Mesenchymal stem cell (in vitro differentiated cells and primary cell): ENCODE data around the gene MDM2.
A peak's percentile ranks its signal among the peaks of the same experiment; 100 is the strongest.

ENCODE experiments used
- DNase-seq: peaks from one replicate; pipeline ENCODE4 v3.0.0-alpha.2; 2013
- H2AFZ ChIP-seq: one replicate; pipeline ENCODE4 v1.6.1; 2013; ENCODE audit warnings: low read depth, mild to moderate bottlenecking, control low read depth, inconsistent platforms, low read length, moderate library complexity
- H2AK5ac ChIP-seq: 2 replicates; pipeline ENCODE4 v1.6.1; 2013; ENCODE audit warnings: low read length, moderate library complexity, mild to moderate bottlenecking, inconsistent platforms; ENCODE audit not compliant: severe bottlenecking
- H2BK120ac ChIP-seq: one replicate; pipeline ENCODE4 v1.6.1; 2013; ENCODE audit warnings: low read depth, mild to moderate bottlenecking, inconsistent platforms, low read length, moderate library complexity
- H2BK12ac ChIP-seq, 2 experiments: one replicate each; pipeline ENCODE4 v1.6.1; 2013; ENCODE audit warnings: inconsistent platforms in 2 of 2, low read length in 2 of 2, mild to moderate bottlenecking in 2 of 2, moderate library complexity in 2 of 2, control low read depth in 1 of 2
- H2BK15ac ChIP-seq: one replicate; pipeline ENCODE4 v1.6.1; 2013; ENCODE audit warnings: mild to moderate bottlenecking, low read depth, inconsistent platforms; ENCODE audit not compliant: poor library complexity, severe bottlenecking
- H2BK5ac ChIP-seq: 2 replicates; pipeline ENCODE4 v1.6.1; 2013; ENCODE audit warnings: low read depth, mild to moderate bottlenecking, low read length, control low read depth, inconsistent platforms; ENCODE audit not compliant: poor library complexity, severe bottlenecking
- H3K14ac ChIP-seq, 2 experiments: one replicate each; pipeline ENCODE4 v1.6.1; 2013; ENCODE audit warnings: inconsistent platforms in 2 of 2, low read length in 2 of 2, control low read depth in 1 of 2, mild to moderate bottlenecking in 1 of 2, moderate library complexity in 1 of 2
- H3K18ac ChIP-seq, 2 experiments: one replicate each; pipeline ENCODE4 v1.6.1; 2013; ENCODE audit warnings: inconsistent platforms in 2 of 2, low read length in 2 of 2, control low read depth in 1 of 2, low read depth in 1 of 2, mild to moderate bottlenecking in 1 of 2
- H3K23ac ChIP-seq, 2 experiments: one replicate each; pipeline ENCODE4 v1.6.1; 2013; ENCODE audit warnings: inconsistent platforms in 2 of 2, low read length in 2 of 2, mild to moderate bottlenecking in 2 of 2, moderate library complexity in 2 of 2, control low read depth in 1 of 2
- H3K27ac ChIP-seq: 2 replicates; pipeline ENCODE4 v1.5.1; 2013; ENCODE audit warnings: mild to moderate bottlenecking, moderate library complexity, low read length, control low read depth, inconsistent platforms; ENCODE audit not compliant: poor library complexity, severe bottlenecking
- H3K27me3 ChIP-seq, 2 experiments: 2 replicates each; pipeline versions ENCODE4 v1.6.1 to v1.7.0; 2013; ENCODE audit warnings: low read length in 2 of 2, mild to moderate bottlenecking in 2 of 2, moderate library complexity in 2 of 2, control low read depth in 1 of 2, inconsistent platforms in 1 of 2; ENCODE audit not compliant: control insufficient read depth in 1 of 2, insufficient read depth in 1 of 2
- H3K36me3 ChIP-seq, 2 experiments: 2 replicates each; pipeline versions ENCODE4 v1.6.1 to v1.7.0; 2013; ENCODE audit warnings: low read length in 2 of 2, control low read depth in 1 of 2, inconsistent platforms in 1 of 2, low read depth in 1 of 2, mild to moderate bottlenecking in 1 of 2; ENCODE audit not compliant: insufficient read depth in 2 of 2, control insufficient read depth in 1 of 2
- H3K4ac ChIP-seq, 2 experiments: one replicate each; pipeline ENCODE4 v1.6.1; 2013; ENCODE audit warnings: inconsistent platforms in 2 of 2, low read length in 2 of 2, mild to moderate bottlenecking in 2 of 2, moderate library complexity in 2 of 2, control low read depth in 1 of 2, low read depth in 1 of 2
- H3K4me1 ChIP-seq: 2 replicates; pipeline ENCODE4 v1.6.1; 2013; ENCODE audit warnings: low read depth, low read length, control low read depth; ENCODE audit not compliant: control insufficient read depth, insufficient read depth
- H3K4me2 ChIP-seq: 2 replicates; pipeline ENCODE4 v1.6.1; 2013; ENCODE audit warnings: low read length, mild to moderate bottlenecking, inconsistent platforms; ENCODE audit not compliant: poor library complexity, severe bottlenecking
- H3K4me3 ChIP-seq, 2 experiments: 2 replicates each; pipeline versions ENCODE4 v1.5.1 to v1.7.0; 2013; ENCODE audit warnings: low read length in 2 of 2, mild to moderate bottlenecking in 2 of 2, control low read depth in 1 of 2, low read depth in 1 of 2; ENCODE audit not compliant: insufficient read depth in 1 of 2
- H3K79me1 ChIP-seq: replicated peaks from 2 replicates; pipeline ENCODE4 v1.6.1; 2013; ENCODE audit warnings: mild to moderate bottlenecking, control low read depth, low read length, inconsistent platforms; ENCODE audit not compliant: poor library complexity, severe bottlenecking
- H3K9ac ChIP-seq: 2 replicates; pipeline ENCODE4 v1.7.0; 2013; ENCODE audit warnings: mild to moderate bottlenecking, low read length, moderate library complexity
- H3K9me3 ChIP-seq: 2 replicates; pipeline ENCODE4 v1.7.0; 2013; ENCODE audit warnings: mild to moderate bottlenecking, low read length; ENCODE audit not compliant: control insufficient read depth
- H4K8ac ChIP-seq: one replicate; pipeline ENCODE4 v1.6.1; 2013; ENCODE audit warnings: inconsistent platforms, mild to moderate bottlenecking, low read length, moderate library complexity
- H4K91ac ChIP-seq: one replicate; pipeline ENCODE4 v1.6.1; 2013; ENCODE audit warnings: mild to moderate bottlenecking, low read length, inconsistent platforms
- WGBS: methylation state at CpG from one replicate; pipeline ENCODE4 v1.1.7; 2013; ENCODE audit warnings: mixed read lengths; 5-methylcytosine and 5-hydroxymethylcytosine counted together

MDM2 gene

GRCh38 chr12:68813242-68813593, 5.2 kb downstream of the MDM2 start:
- Histone ChIP-seq H2AK5ac (no peak overlapping the region), H3K4me3 (peak overlapping the region in 1 of 2 experiments; percentile 98), H3K27me3 (no peaks in the 10 kb centered on the region), H4K91ac (no peak overlapping the region), H3K4me2 (no peak overlapping the region), H3K79me1 (no peaks in the 10 kb centered on the region), H3K27ac (no peak overlapping the region), H2BK5ac (no peak overlapping the region), H4K8ac (no peak overlapping the region), H2BK120ac (no peak overlapping the region), H2AFZ (no peak overlapping the region), H3K9ac (peak overlapping the region; percentile 74), H3K4me1 (peaks cover 7% of the 10 kb centered on the region), H3K23ac (no peak overlapping the region), H2BK12ac (no peak overlapping the region), H3K9me3 (peaks cover 4% of the 10 kb centered on the region), H3K36me3 (peaks cover 26 to 92% of the 10 kb centered on the region in 2 experiments), H3K14ac (no peak overlapping the region), H3K18ac (no peak overlapping the region), H3K4ac (no peak overlapping the region), H2BK15ac (no peak overlapping the region)
- 88% methylated on average over 2 of the region's 2 CpGs for WGBS
- no peak for DNase-seq

GRCh38 chr12:68814490-68815231, 6.7 kb downstream of the MDM2 start:
- no peaks in the 10 kb centered on the region for H3K79me1 ChIP-seq
- no peak overlapping the region for H2BK15ac ChIP-seq
- no peak overlapping the region for H3K27ac ChIP-seq
- no peak overlapping the region for H2BK5ac ChIP-seq
- H3K14ac ChIP-seq, result no peak overlapping the region
- no peak overlapping the region for H3K23ac ChIP-seq
- no peak overlapping the region for H4K91ac ChIP-seq
- H2BK12ac ChIP-seq, result no peak overlapping the region
- H2BK120ac ChIP-seq, result no peak overlapping the region
- H3K36me3 ChIP-seq, result peaks cover 30 to 99% of the 10 kb centered on the region in 2 experiments
- peaks cover 3% of the 10 kb centered on the region for H3K9me3 ChIP-seq
- no peak for DNase-seq
- H3K9ac ChIP-seq, result peak overlapping the region; percentile 74
- no peaks in the 10 kb centered on the region for H3K27me3 ChIP-seq
- H3K4me2 ChIP-seq, result no peak overlapping the region
- H4K8ac ChIP-seq, result no peak overlapping the region
- H2AFZ ChIP-seq, result no peak overlapping the region
- H3K4ac ChIP-seq, result no peak overlapping the region
- H3K4me1 ChIP-seq, result peaks cover 7% of the 10 kb centered on the region
- H3K4me3 ChIP-seq, result peak overlapping the region in 1 of 2 experiments; percentile 98
- H3K18ac ChIP-seq, result no peak overlapping the region
- 93% methylated on average over 1 of the region's 3 CpGs for WGBS
- H2AK5ac ChIP-seq, result no peak overlapping the region

GRCh38 chr12:68815232-68815927, 7.4 kb downstream of the MDM2 start:
- H3K36me3 ChIP-seq, result peaks cover 26 to 99% of the 10 kb centered on the region in 2 experiments
- DNase-seq, result no peak
- no peaks in the 10 kb centered on the region for H3K27me3 ChIP-seq
- no peak overlapping the region for H3K14ac ChIP-seq
- no peak overlapping the region for H2BK15ac ChIP-seq
- no peak overlapping the region for H2AK5ac ChIP-seq
- H3K4me3 ChIP-seq, result peak overlapping the region in 1 of 2 experiments; percentile 98
- no peak overlapping the region for H2BK12ac ChIP-seq
- no peak overlapping the region for H2BK120ac ChIP-seq
- H3K4me2 ChIP-seq, result peak overlapping the region; percentile 39
- H3K23ac ChIP-seq, result no peak overlapping the region
- H3K4ac ChIP-seq, result no peak overlapping the region
- no peaks in the 10 kb centered on the region for H3K79me1 ChIP-seq
- no peak overlapping the region for H2BK5ac ChIP-seq
- no peak overlapping the region for H3K27ac ChIP-seq
- no peak overlapping the region for H4K91ac ChIP-seq
- H3K9ac ChIP-seq, result peak overlapping the region; percentile 74
- H4K8ac ChIP-seq, result no peak overlapping the region
- peaks cover 7% of the 10 kb centered on the region for H3K4me1 ChIP-seq
- no peaks in the 10 kb centered on the region for H3K9me3 ChIP-seq
- no peak overlapping the region for H2AFZ ChIP-seq
- no peak overlapping the region for H3K18ac ChIP-seq
- 94% methylated on average over 3 of the region's 5 CpGs for WGBS

DNA sequence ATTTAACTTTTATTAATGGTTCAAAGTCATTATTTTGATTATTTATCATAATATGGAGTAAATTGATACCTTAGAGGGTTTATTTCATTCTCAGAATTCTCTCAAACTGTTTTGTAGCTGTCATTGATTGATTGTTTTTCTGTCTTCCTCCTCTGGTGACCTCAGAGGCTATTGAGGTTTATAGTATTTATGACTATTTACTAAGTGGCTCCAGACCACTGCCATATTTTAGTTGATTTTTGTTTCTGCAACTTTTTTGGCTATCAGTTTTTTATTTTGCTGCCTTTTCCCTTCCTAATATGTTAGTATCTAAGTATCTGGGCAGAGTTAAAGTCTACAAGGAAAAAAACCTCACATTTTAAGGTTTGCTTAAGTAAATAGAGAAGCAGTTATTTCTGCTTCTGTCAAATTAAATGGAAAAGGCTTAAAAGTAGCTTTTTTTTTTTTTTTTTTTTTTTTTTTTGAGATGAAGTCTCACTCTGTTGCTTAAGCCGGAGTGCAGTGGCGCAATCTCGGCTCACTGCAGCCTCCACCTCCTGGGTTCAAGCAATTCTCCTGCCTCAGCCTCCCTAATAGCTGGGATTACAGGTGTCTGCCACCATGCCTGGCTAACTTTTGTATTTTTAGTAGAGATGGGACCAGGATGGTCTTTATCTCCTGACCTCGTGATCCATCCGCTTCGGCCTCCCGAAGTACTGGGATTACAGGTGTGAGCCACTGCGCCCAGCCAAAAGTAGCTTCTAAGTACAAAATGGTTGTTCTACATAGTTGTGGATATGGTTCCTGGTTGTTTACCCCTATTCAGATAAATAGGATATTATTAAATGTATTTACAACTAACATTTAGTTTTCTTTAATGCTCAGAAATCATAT, 8.2 kb downstream of the MDM2 start:
- DNase-seq, result no peak
- Histone ChIP-seq H3K18ac (no peak overlapping the region), H3K27ac (no peak overlapping the region), H3K9me3 (no peaks in the 10 kb centered on the region), H3K4me1 (peaks cover 7% of the 10 kb centered on the region), H3K27me3 (no peaks in the 10 kb centered on the region), H3K9ac (peak overlapping the region; percentile 74), H3K4ac (no peak overlapping the region), H2AFZ (no peak overlapping the region), H3K36me3 (peaks cover 27 to 100% of the 10 kb centered on the region in 2 experiments), H3K4me2 (no peak overlapping the region), H2BK120ac (no peak overlapping the region), H3K23ac (no peak overlapping the region), H4K8ac (no peak overlapping the region), H3K14ac (no peak overlapping the region), H2BK15ac (no peak overlapping the region), H3K4me3 (no peak overlapping the region), H2BK5ac (no peak overlapping the region), H4K91ac (no peak overlapping the region), H3K79me1 (no peaks in the 10 kb centered on the region), H2BK12ac (no peak overlapping the region), H2AK5ac (no peak overlapping the region)
- WGBS, result 98% methylated on average over 5 of the region's 8 CpGs
